HG03175 (cell line): ENCODE data around the gene MYO16.

Experiments used
- ATAC-seq: cut with Tn5 transposase; IDR thresholded peaks from one replicate; pipeline ENCODE4 v1.9.1; 2021; ENCODE audit warnings: mild to moderate bottlenecking, moderate library complexity; ENCODE audit not compliant: unreplicated experiment

The MYO16 gene

DNA sequence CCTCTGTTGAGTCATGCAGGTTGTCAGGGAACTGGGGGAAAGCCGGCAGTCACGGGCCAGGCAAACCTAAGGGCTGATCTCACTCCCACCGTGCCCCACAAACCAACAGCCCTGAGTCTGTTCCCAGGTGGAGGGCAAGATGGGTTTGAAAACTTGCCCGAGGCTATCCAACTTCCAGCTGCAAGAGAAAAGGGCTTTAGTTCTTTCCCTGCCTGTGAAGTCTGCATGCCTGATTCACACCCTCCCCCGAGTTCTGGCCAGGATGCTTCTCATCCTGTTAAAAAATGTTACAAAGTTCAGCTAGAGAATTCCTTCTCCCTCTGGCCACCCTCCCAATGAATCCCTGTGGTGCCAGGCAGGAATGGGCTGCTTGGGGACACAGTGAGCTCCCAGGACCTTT, 33.1 kb downstream of the MYO16 start:
- ATAC-seq: no peak

DNA sequence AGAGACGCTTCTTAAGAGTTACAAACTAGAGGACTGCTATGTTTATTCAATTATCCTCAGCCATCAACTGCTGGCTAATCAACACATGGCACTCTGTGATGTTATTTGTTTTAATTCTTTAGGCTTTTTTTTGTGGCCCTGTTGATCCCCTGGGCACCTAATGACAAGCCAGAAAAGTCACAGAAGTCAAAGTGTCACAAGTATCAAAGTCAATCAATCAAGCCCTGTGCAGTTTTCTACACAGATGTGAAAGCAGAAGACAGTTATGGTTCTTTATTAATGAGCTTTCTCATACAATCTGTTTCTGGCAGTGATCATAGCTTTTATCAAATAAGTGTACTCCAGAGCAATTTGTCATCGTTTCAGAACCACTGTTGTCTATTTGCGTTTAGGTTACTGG, 34.3 kb downstream of the MYO16 start:
- no peak for ATAC-seq

DNA sequence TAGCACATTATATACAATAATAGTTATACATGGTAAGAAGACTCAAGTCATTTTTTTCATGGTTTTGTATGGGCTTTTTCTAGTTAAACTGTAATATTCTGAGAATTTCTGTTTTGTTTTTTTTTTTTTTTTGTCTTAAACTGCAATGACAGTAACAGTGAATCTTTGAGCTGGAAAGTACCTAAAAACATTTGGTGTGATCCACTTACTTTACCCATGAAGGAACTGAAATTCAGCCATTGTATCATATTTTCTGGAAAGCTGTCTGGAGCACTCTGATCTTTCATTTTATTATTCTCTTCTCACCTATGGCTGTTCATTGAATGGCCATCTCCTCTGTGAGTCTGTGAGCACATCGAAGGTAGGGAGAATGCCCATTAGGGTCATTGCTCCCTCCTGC, 37.8 kb downstream of the MYO16 start:
- ATAC-seq: no peak

DNA sequence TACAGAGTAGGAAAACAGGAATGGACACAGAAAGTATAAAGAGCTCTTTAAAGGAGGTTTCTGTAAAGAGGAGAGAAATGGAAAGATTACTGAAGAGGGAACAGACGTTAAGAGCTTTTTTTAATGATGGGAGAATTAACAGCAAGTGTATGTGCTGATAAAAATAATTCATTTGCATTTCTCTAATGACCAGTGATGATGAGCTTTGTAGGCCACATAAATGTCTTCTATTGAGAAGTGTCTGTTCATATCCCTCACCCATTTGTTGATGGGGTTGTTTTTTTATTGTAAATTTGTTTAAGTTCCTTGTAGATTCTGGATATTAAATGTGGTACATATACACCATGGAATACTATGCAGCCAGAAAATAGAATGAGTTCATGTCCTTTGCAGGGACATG, 40.0 kb downstream of the MYO16 start:
- no peak for ATAC-seq

DNA sequence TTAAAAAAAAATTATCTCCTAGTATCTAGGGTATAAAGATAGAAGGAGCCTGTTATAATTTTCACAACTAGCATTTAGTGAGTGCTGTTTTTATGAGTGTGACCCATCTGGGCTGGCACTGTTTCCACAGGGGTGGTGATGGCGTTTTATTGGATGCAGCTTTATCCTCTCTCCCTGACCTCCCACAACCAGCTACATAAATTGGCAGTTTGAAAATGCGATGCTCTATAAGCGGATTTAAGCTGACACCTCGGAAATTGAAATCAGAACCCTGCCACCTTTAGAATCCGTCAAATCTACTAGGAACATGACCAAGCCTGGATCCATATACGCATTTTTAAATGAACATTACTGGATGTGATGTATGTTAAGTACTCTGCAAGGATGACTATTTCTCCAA, 44.9 kb downstream of the MYO16 start:
- ATAC-seq: no peak

DNA sequence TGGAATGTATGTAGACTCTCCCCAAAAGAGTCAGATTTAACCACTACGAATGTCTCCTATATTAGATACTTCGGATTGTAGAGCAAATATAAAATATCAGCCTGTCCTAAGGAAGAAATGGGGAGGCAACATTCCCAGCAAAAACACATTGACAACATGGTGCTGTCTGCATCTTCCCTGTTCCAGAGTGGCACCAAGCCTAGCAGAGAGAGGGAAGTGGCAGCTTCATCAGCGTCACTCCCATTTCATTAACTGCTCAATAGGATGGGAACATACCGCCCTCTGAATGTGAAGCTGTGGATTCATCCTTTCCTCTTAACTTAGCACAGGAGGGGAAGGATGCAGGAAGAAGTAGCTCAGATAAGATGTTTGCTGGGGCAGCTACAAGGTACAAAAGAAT, 45.4 kb downstream of the MYO16 start:
- ATAC-seq: no peak

DNA sequence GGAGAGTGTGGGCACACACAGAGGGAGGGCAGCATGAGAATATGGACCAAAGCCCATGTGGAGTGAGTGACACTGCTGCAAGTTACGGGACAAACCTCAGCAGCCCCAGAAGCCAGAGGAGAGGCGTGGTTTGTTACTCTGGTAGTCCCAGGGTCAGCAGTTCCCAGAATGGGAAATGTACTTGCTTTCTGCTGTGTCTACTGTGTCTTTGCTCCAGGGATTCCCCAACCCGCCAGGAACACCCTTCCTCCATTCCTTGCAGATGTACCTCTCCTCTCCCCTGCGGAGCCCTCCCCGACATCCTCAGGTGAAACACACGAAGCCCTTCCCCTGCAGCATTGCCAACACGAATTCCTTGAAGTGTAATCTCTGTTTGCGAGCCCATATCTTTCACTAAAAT, 47.2 kb downstream of the MYO16 start:
- ATAC-seq: no peak

DNA sequence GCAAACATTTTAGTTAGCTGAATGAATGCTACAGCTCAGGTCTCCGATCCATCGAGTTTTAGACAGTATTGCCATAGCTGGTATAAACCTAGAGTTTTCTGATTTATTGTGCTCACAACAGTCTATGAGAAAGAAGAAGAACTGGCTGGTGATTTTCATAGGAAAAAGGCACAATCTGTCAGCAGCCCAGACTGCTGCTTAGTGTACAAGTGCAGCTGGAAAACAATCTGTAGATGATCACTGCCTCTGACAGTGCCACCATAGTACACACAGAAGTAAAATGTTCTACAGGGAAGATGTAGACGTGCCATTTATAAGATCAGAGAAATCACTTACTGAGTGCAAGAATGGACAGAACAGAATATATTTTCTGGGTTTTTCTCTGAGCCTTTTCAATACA, 48.4 kb downstream of the MYO16 start:
- ATAC-seq: no peak

DNA sequence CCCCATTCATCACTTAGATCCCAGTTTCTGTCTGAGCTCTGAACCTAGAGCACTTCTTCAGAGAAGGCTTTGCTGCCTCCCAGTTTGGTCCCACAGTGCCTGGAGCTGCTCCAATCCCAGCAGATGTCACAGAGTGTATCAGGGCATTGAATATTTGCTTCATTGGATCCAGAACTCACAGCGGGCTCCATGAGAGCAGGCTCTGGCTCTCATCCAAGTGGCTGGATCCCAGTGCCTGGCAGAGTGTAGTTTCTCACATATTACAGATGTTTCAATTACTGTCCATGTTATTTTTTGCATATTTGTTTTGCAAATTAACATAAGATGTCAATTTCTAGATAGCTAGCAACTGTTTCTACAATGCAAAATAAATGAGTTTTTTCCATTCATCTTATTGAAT, 50.6 kb downstream of the MYO16 start:
- no peak for ATAC-seq

DNA sequence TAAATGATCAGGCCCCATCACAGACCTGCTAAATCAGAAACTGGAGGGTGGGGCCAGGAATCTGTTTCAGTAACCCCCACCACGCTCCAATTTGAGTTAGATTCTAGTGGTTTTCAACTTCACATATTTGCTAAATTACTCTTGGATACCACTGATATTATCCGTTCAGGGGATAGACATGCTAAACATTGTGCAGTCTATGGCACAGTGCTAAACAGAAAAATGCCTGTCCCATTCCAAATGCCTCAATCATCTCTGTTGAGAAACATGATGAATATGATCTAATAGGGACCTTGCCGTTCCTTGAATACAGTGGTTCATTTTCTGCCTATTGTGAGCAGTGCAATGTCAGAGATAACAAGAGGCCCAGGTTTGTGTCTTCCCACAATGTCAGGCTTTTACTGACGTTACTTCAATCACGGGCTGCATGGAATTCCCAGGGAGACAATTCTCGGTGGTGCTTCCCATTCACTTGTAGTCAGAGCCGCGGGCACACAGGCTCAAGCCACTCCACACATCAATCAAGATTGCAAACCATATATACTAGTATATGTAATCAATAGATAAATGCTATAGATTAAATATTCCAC, 52.7 kb downstream of the MYO16 start:
- ATAC-seq: no peak

DNA sequence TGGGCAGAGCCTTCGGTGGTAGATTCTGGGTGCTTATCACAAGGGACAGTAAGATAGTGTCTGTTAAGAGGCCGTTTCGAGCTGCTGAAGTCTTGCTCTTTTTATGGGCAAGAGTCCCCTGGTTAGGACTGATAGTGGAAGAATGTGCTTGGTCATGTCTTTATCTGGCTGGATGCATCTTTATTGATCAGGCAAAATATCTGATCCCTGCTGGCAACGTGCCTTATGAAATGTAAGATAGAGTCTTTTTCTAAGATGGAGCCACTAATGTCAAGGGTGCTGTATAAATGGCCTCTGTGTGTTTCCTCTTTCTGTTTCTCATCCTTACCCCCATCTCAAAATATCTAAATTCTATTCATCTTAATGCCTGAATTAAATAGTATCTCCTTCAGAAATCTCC, 53.3 kb downstream of the MYO16 start:
- ATAC-seq: no peak

DNA sequence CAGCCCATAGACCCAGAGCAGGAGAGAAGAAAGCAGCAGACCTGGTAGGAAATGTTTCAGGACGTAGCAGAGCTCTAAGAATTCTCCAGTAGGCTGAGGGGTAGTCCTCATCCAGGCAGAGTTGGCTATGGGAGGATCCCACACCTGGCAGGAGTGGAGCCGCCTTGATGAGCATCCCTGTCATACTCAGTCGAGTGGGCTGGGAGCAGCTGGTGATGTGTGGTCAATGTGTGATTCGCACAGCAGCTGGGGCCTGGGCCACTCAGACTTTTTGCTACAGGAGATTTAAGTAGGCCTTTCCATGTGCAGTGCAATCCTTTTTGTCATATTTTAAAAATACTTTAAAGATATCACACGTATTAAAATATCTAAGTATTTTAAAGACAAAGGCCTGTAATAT, 56.6 kb downstream of the MYO16 start:
- no peak for ATAC-seq

DNA sequence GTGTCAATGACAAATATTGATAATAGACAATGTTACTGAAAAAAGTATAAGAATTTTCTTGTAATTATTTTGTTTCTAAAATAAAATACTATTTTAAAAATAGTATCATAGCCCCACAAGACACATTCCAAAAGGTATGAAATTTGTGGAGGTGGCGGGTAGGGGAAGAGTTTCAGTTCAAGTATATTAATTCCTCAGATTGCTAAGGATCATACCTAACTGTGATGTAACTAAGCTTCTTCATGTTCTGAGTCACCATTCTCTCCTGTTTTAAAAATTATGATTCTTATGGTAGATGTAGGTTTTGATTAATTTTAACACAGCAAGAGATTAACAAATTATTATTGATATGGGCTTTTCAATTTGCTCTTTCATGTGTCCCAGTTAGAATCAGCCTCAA, 61.3 kb downstream of the MYO16 start:
- no peak for ATAC-seq

DNA sequence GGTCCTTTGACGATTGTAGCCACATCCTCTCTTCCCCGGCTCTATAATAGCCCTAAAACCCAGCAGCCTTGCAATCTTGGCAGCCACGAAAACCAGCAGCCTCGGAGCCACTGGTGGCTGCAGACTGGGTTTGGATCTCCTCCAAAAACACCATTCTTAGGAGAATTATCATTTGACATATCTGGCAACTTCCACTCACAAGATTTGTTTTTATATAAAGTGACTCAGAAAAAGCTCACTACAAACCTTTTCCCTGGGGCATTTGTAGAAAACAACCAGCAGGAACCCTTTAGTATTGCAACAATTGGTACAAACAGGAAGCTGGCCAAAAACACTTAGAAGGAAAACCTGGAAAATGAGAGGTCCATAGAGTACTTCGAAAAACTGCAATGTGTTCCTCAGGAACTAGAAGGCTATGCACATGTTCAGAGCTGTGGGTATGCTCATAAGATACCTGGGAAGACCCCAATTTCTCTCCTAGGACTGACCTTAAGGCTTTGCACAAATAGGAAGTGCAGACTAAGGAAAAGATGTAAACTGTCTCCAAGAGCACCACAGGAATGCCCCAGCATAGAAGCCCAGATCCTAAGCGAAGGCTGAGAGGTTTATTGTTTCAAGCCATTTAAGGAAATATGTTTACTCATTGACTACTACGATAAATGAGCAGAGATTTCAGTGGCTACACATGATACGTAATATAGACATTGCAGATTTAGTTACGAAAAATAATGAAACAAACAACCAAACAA, 71.2 kb downstream of the MYO16 start:
- ATAC-seq: no peak

DNA sequence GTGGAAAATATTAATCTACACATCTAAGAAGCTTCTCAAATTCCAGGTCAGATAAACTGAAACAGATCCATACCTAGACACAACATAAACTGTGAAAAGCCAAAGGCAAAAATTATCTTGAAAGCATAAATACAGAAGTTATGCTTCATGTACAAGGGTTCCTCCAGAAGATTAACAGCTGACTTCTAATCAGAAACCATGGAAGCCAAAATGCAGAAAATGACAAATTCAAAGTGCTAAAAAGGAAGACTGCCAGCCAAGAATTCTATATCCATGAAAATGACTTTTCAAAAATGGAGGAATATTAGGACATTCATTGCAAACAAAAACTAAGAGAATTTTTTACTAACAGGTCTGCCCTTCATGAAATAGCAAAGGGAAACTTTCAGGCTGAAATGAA, 72.8 kb downstream of the MYO16 start:
- no peak for ATAC-seq

DNA sequence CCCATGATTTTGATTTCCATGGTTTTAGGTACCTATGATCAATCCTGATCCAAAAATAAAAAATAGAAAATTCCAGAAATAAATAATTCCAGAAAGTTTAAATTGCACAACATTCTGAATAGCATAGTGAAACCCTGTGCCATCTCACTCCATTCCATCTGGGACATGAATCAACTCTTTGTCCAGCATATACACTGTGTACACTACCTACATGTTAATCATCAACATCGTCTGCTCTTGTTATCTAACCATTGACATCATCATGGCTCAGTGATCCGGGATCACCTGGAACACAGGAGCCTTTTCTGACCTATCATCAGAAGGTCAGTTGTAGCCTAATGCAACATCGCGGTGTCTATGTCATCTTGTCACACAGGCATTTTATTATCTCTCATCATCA, 75.6 kb downstream of the MYO16 start:
- no peak for ATAC-seq

DNA sequence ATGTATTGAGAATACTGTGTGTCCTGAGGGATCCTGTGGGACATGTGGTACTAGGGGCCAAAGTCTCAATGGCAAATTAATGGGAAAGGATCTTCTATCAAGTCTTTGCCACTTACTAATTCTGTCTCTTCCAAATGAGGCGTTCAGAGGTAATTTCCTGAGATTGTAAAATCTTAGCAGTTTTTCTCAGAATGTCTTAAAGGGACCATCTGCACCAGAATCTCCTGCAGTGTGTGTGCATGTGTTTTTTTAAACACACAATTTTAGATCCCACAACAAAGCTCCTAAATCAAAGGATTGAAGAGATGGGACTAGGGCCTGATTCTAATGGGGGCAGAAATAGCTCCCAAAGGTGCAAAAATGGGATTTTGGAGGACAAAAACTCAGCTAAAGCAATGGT, 78.2 kb downstream of the MYO16 start:
- no peak for ATAC-seq

DNA sequence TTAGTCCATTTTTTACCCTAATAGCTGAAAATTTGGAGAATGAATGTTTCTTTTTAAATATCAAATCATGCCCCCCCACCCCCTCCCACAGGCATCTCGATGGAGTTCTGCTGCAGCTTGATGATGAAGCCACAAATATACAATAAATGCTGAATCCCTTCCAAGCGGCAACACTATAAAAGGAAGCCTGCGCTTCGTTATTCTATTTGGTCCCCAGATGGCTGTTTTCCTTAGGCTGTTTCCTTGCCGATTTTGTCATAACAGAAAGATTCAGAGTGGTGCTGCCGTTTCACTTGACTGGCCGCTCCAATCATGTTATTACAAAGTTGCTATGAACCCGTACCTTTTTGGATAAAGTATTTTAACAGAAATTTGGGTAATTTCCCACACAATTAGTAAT, 79.5 kb downstream of the MYO16 start:
- no peak for ATAC-seq

DNA sequence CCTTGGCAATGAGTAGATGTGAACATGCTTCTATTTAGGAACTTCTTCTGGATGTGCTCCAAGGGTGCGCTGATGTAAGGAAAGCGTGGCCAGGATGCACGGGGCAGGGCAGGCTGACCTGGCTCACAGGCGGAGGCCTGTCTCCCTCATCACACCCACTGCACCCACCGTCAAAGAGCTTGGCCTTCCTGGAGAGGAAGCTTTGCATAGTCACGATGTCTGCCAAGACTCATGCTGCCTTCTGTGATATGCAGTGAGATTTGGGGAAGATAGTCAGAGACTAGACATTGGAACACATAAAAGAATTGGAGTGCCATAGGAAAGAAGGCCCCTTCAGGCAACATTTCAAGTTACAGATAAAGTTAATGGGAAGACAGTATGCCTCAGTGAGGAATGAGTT, 82.0 kb downstream of the MYO16 start:
- ATAC-seq: no peak

DNA sequence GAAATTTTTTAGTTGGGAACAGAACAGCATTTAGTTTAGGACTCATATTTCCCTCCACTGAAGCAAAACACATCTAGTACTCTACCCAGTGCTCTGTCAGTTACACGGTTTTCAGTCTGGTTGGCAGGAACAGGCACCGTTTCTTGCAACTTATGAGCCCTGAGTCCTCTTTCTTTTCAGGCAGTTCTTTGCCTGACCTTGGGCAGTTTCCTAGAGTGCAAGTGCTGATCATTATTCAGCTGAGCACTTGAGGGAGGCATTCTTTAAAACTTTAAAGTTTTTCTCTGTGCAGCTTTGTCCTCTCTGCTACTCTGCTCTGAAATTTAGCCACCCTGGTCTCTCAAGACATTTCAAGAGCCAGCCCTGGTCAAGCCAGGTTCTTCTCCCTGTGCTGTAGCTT, 96.1 kb downstream of the MYO16 start:
- ATAC-seq: no peak

DNA sequence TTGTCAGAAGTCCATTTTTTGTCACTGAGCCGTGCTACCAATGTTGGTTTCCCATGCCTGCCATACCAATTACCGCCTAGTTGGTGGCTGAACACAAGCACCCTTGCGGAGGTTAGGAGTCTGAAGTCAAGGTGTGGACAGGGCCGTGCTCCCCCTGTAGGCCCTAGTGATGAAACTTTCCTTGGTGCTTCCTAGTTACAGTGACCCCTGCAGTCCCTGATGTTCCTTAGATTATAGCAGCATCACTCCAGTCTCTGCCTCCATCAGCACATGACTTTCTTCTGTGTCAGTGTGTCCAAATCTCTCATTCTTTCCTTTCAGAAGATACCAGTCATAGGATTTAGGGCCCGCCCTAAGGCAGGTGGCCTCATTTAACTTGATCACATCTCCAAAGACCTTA, 99.0 kb downstream of the MYO16 start:
- ATAC-seq: no peak

DNA sequence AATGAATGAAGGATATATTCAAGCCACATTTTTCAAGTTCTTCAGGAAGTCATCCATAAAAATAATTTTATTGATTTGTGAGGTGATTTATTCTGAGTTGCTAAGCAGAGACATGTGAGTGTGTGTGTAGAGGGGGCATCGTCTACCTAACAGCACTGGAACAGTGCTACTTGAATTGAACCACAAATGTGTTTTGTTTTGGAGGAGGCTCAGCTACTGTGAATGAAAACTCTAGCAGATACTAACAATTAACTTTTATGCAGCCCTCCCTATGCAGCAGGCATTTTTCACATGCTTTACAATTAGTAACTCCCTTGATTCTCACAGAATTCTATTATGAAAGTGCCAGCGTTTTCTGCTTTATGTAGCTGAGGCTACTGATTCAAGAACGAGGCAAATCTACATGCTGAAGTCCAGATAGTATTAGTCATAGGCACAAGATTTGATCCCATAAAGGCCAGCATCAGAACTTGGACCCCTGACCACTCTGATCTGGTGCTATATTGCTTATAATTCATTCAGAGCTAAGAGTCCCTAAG, 103.7 kb downstream of the MYO16 start:
- no peak for ATAC-seq

DNA sequence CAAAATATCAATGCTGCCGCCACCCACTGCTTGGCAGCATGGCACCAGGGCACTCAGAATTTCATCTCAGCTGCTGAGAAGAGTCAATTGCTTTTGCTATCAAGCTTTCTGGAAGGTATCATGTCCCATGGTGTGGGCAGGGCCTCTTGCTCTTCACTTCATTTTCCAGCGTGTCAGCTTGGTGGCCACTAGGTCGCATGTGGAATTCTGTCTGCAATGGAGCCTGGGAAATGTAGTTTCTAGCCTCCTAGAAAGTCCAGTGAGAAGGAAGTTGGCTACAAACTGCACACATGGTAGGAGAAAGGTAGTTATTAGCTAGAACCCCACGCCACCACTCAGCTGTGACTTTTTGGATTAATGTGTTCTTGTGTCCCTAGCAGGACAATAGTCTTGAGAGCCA, 105.3 kb downstream of the MYO16 start:
- ATAC-seq: no peak
